ENCODE data around the gene CHD1. TPM values are rescaled to one million over a fixed set of nuclear protein-coding genes. Genes with fewer than 3 reads are reported as not detected.

The CHD1 gene
- total and polyA plus RNA-seq, 2 donors (not counting 1 experiment from before 2014, with no cell fraction given): 18.2 to 48.4 TPM

GRCh38 chr5:98905857-98906688 is 22.7 kb downstream of the CHD1 start:
- DNase-seq (ENCODE audit: low read depth in 2 of 2): peak; percentile 38 to 70
- Histone ChIP-seq H3K9me3 (ENCODE audit: control insufficient read depth, insufficient read depth, low read depth, low read length) (no peaks in the 10 kb centered on the region), H3K27ac (ENCODE audit: insufficient read depth, low read length) (no peak overlapping the region), H3K4me3 (replicated peaks in 1 of 4; ENCODE audit: control extremely low read depth in 1 of 4, insufficient read depth in 1 of 4, low read depth in 3 of 4, low read length in 4 of 4) (no peak overlapping the region), H3K4me1 (ENCODE audit: control insufficient read depth, extremely low read depth, insufficient read depth, low read length) (no peaks in the 10 kb centered on the region), H4K20me1 (ENCODE audit: control insufficient read depth, extremely low read depth, insufficient read depth, low read length) (no peaks in the 10 kb centered on the region), H3K9ac (ENCODE audit: insufficient read depth, low read length) (no peak overlapping the region), H3K79me2 (ENCODE audit: control insufficient read depth, insufficient read depth, low read length) (peaks cover 30% of the 10 kb centered on the region), H2AFZ (ENCODE audit: low read length) (no peak overlapping the region), H3K4me2 (ENCODE audit: extremely low read depth, insufficient read depth, low read length) (no peak overlapping the region), H3K27me3 (ENCODE audit: control insufficient read depth, insufficient read depth, low read length) (no peaks in the 10 kb centered on the region), H3K36me3 (ENCODE audit: control insufficient read depth, insufficient read depth, low read length) (no peaks in the 10 kb centered on the region)
- peak in 1 of 2 donors; percentile 59 for TF ChIP-seq CTCF (conservative IDR thresholded peaks at IDR 0.05 in 1 of 2, IDR thresholded peaks at IDR 0.05 in 1 of 2; ENCODE audit: low read depth in 1 of 2, low read length in 2 of 2)
- no peak for TF ChIP-seq EZH2 (IDR thresholded peaks at IDR 0.05; ENCODE audit: low read length, missing control alignments)

GRCh38 chr5:98904780-98905179 is 24.0 kb downstream of the CHD1 start:
- Histone ChIP-seq H4K20me1 (ENCODE audit: control insufficient read depth, extremely low read depth, insufficient read depth, low read length) (no peaks in the 10 kb centered on the region), H3K4me2 (ENCODE audit: extremely low read depth, insufficient read depth, low read length) (no peak overlapping the region), H3K4me3 (replicated peaks in 1 of 4; ENCODE audit: control extremely low read depth in 1 of 4, insufficient read depth in 1 of 4, low read depth in 3 of 4, low read length in 4 of 4) (no peak overlapping the region), H3K9ac (ENCODE audit: insufficient read depth, low read length) (no peak overlapping the region), H3K9me3 (ENCODE audit: control insufficient read depth, insufficient read depth, low read depth, low read length) (no peaks in the 10 kb centered on the region), H3K4me1 (ENCODE audit: control insufficient read depth, extremely low read depth, insufficient read depth, low read length) (no peaks in the 10 kb centered on the region), H3K27ac (ENCODE audit: insufficient read depth, low read length) (no peak overlapping the region), H3K79me2 (ENCODE audit: control insufficient read depth, insufficient read depth, low read length) (peaks cover 21% of the 10 kb centered on the region), H3K27me3 (ENCODE audit: control insufficient read depth, insufficient read depth, low read length) (no peaks in the 10 kb centered on the region), H2AFZ (ENCODE audit: low read length) (no peak overlapping the region), H3K36me3 (ENCODE audit: control insufficient read depth, insufficient read depth, low read length) (peaks cover 2% of the 10 kb centered on the region)
- peak; percentile 15 to 65 for DNase-seq (ENCODE audit: low read depth in 2 of 2)
- no peak for TF ChIP-seq EZH2 (IDR thresholded peaks at IDR 0.05; ENCODE audit: low read length, missing control alignments)
- TF ChIP-seq CTCF (conservative IDR thresholded peaks at IDR 0.05 in 1 of 2, IDR thresholded peaks at IDR 0.05 in 1 of 2; ENCODE audit: low read depth in 1 of 2, low read length in 2 of 2): no peak

GRCh38 chr5:98902733-98903132 is 26.1 kb downstream of the CHD1 start:
- Histone ChIP-seq H3K4me1 (ENCODE audit: control insufficient read depth, extremely low read depth, insufficient read depth, low read length) (no peaks in the 10 kb centered on the region), H3K79me2 (ENCODE audit: control insufficient read depth, insufficient read depth, low read length) (peaks cover 8% of the 10 kb centered on the region), H3K4me3 (replicated peaks in 1 of 4; ENCODE audit: control extremely low read depth in 1 of 4, insufficient read depth in 1 of 4, low read depth in 3 of 4, low read length in 4 of 4) (no peak overlapping the region), H3K27me3 (ENCODE audit: control insufficient read depth, insufficient read depth, low read length) (no peaks in the 10 kb centered on the region), H3K36me3 (ENCODE audit: control insufficient read depth, insufficient read depth, low read length) (peaks cover 2% of the 10 kb centered on the region), H3K27ac (ENCODE audit: insufficient read depth, low read length) (peak overlapping the region; percentile 27), H3K4me2 (ENCODE audit: extremely low read depth, insufficient read depth, low read length) (no peak overlapping the region), H3K9me3 (ENCODE audit: control insufficient read depth, insufficient read depth, low read depth, low read length) (no peaks in the 10 kb centered on the region), H2AFZ (ENCODE audit: low read length) (no peak overlapping the region), H3K9ac (ENCODE audit: insufficient read depth, low read length) (no peak overlapping the region), H4K20me1 (ENCODE audit: control insufficient read depth, extremely low read depth, insufficient read depth, low read length) (no peaks in the 10 kb centered on the region)
- DNase-seq (ENCODE audit: low read depth in 2 of 2): peak; percentile 44 to 58
- TF ChIP-seq EZH2 (IDR thresholded peaks at IDR 0.05; ENCODE audit: low read length, missing control alignments): no peak
- TF ChIP-seq CTCF (conservative IDR thresholded peaks at IDR 0.05 in 1 of 2, IDR thresholded peaks at IDR 0.05 in 1 of 2; ENCODE audit: low read depth in 1 of 2, low read length in 2 of 2): no peak
